Measurements from ENCODE around the gene DNAJA4.

DNA sequence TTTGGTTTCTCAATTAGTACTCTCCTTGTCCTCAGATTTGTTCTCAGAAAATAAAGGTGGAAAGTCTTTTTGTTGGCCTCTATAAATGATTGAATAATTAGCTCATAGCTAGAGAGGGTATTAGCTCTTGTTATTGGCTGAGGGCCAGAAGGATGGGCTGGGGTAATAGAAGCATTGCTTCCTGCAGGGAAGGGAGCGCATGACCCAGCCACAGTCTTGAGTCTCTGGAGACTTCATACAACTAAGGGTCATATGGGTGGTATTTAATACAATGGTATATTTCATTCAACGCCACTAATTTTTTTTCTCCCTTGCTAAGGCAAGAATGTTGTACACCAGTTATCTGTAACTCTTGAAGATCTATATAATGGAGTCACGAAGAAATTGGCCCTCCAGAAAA lies 8.4 kb downstream of the DNAJA4 start:
- TF ChIP-seq CTCF (IDR thresholded peaks at IDR 0.05) (no peak), POLR2AphosphoS5 (IDR thresholded peaks at IDR 0.05; ENCODE audit: insufficient read depth in 1 of 2, low read depth in 1 of 2) (no peak)

Data from vagina (tissue), 2 donors.